KG1 (cell line): ENCODE results near the gene SCLT1.
"Not testable (repeated sequence)": the region's sequence is repeated elsewhere in the genome, so short reads cannot be mapped to it uniquely, and the experiment has no call there.

Experiments
- DNase-seq: peaks from one replicate; lab custom pipeline; 2025; lab: John Stamatoyannopoulos, UW

SCLT1 gene

DNA sequence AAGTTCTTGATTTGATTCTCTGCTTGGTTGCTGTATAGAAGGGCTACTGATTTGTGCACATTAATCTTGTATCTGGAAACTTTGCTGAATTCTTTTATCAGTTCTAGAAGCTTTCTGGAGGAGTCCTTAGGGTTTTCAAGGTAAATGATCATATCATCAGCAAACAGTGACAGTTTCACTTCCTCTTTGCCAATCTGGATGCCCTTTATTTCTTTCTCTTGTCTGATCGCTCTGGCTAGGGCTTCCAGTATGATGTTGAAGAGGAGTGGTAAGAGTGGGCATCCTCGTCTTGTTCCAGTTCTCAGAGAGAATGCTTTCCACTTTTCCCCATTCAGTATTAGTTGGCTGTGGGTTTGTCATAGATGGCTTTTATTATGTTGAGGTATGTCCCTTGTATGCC is 23.8 kb downstream of the SCLT1 start:
- DNase-seq, result not testable (repeated sequence)

DNA sequence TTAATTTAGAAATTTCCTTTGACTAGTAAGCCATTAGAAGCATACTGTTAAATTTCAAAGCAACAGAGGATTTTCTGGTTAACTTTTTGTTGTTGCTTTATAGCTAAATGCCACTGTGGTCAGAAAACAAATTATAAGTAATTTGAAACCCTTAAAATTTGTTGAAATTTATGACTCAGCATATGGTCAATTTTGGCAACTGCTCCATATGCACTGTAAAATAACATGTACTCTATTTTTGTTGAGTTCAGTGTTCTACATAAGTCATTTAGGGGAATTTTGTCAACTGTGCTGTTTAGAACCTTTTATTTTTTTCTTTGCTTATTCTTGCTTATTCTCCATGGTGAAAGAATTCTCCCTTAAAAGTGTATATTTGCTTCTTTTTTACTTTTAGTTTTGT is 28.6 kb downstream of the SCLT1 start:
- no peak for DNase-seq

DNA sequence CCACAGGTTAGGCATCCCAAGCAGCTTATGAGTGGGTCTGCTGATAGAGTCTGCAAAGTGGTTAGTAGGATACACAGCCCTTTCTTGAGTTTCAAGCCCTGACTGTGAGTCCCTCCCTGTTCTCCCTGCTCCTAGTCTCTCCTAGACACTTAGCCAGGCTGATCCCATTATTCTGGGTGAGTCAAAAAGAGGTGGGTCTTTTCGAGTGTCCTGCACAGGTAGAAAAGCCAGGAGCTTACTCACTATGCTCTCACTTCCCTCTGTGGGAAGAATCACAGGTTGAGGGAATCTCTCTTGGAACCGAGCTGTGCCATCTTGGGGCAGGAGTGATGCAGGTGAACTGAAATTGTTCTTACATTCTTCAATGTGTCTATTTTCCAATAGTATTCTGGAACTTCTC is 29.7 kb downstream of the SCLT1 start:
- no peak for DNase-seq

DNA sequence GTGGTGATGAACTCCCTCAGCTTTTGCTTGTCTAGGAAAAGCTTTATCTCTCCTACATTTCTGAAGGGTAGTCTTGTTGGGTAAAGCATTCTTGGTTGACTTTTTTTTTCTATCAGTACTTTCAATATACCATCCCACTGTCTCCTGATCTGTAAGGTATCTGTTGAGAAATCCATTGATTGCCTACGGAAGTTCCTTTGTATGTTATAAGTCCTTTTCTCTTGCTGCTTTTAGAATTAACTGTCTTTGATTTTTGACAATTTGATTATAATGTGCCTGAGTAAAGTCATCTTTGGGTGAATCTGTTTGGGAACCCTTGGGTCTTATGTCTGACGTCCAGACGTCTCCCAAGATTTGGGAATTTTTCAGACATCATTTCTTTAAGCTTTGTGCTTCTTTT is 30.8 kb downstream of the SCLT1 start:
- DNase-seq, result no peak

DNA sequence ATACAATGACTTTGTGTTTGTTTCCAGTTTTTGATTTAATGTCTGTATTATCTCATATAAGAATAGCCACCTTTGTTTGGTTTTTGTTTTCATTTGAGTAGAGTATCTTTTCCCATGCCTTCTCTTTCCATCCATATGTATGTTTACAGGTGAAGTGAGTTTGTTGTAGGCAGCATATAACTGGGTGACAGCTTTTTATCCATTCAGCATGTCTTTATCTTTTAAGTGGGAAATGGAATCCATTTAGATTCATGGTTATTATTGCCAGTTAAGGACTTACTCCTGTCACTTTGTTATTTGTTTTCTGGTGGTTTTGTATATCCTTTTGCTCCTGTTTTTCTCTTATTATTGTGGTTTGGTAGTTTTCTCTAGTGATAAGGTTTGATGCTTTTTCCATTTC is 34.3 kb downstream of the SCLT1 start:
- DNase-seq, result no peak

DNA sequence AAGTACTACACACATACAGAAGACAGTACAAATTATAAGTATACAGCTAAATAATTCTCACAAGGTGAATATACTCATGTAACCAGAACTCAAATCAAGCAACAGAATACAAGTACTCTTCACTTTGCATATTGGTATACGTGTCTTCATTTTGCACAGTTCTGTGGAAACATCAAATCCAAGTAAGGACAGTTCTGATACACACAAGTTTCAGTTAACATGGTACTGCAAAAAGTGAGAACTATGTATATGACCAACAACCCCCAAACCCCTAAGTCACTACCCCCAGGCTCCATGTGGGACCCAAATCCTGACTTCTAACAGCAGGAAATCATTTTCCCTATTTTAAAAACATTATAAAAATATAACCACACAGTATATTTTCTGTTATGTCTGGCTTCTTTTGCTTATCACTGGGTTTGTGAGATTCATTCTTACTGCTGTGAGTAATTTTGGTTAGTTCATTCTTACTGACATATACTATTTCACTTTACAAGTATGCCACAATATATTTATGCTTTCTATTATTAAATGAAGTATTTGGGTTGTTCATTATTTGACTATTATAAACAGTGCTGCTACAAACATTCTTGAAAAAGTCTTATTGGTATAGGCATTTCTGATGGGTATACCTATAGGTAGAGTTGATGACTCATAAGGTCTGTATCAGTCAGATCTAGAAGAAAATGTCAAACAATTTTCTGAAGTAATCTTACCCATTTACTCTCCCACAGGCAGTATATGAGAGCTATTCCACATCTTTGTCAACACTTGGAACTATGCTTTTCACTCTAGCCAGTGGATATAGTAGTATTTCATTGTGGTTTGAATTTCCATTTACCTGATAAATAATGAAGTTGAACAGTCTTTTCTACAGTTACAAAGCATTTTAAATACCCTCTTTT is 47.0 kb downstream of the SCLT1 start:
- no peak for DNase-seq

DNA sequence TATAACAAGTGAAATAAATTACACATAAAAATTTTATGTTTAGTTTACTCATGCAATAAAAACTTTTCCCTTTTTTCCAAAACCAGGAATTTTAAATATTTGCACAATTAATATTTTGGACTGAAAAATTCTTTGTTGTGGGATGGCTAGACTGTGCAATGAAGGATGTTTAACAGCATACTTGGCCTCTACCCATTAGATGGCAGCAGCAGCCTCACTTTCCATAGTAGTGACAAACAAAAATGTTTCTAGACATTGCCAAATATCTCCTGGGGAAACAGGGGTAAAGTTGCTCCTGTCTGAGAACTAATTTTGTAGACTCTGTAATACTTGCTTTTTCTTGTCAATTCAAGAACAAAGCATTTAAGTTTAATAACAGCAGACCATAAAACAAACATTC is 49.8 kb downstream of the SCLT1 start:
- no peak for DNase-seq

DNA sequence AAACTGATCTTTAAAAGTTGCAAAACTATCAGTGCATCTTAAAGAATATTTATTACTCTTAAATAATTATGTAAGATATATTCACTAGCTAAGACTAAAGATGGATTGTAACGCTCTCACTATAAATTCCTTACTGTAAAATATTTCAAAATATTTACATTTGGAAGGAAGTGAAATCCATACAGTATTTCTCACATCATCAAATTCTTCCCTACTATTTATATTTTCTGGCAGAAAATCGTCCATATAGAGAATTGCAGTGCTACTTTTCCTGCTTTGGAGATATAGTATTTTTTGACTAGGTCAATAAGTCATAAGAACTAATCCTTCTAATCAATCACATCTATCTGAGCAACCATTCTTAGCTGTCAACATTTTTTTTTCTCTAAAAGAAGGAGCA is 52.9 kb downstream of the SCLT1 start:
- DNase-seq, result no peak

DNA sequence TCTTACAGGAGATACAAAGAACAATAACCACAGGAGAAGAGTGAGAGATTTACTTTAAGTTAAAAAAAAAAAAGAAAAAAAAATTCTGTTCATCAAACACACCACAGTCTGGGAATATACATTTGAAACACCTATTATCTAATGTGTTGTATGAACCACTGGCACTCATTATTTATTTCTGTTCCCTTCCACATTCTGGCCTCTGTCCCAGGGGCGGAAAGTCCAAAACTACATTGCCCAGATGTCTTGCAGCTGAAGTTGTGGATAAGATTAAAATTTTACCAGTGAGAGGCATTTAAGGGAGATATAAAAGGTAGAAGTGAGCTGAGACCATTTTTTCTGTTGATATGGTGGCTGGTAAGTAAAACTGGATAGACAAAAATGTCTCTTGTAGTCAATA is 56.2 kb downstream of the SCLT1 start:
- DNase-seq, result no peak

DNA sequence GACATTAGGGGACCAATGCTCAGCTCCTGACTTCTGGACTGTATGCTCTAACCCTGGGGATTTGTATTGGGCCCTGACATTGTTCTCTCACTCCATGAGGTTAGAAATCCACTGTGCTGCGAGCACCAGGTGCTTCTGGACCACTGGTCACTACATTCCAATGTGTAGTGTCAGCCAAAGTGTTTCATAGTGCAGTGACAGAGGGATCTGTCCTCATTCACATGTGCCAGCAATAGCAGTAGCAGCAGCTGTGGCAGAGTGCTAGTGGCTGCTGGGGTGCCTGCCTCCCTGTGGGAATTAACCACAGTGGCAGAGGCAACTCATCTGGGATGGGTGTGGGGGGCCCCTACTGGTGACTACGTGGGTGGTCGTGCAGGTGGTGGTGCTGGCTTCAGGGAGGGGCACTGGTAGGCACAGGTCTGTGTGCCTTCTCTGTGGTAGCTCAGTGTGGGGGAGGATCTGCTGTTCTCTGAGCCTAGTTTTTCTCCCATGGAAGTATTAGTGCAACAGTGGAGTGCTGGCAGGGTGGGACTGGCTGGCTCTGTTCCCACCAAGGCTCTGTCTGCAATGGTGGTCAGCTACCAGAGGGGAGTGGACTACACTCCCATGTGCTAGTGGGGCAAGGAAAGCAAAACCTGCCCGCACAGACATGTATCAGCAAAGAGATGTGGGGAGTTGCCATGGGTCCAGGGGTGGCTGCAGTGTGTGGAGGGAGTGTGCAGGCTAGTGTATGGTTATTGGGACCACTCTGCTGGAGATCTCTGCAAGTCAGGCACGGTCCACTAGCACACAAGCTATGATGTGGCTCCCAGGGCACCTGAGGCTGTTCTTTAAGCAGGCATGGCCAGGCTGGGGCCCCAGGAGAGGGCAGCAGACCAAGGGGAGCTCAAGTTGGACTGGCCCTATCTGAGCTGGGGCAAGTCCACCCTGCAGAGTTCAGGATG is 78.5 kb downstream of the SCLT1 start:
- DNase-seq, result no peak

DNA sequence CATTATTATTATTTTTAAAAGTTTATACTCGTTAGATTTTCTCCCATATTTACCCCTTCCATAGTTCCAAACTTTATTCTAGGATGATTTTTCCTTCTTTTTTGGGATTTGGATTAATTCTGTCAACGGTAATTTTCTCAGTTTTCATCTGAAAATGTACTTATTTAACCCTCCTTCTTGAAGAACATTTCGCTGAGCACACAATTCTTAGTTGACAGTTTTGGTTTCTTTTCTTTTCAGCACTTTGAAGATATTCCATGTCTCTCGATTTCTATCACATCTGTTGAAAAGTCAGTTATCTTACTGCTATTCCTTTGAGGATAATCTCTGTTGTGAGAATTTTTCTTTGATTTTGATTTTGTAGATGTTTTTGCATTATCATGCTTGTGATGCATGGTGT is 85.2 kb downstream of the SCLT1 start:
- DNase-seq, result no peak

DNA sequence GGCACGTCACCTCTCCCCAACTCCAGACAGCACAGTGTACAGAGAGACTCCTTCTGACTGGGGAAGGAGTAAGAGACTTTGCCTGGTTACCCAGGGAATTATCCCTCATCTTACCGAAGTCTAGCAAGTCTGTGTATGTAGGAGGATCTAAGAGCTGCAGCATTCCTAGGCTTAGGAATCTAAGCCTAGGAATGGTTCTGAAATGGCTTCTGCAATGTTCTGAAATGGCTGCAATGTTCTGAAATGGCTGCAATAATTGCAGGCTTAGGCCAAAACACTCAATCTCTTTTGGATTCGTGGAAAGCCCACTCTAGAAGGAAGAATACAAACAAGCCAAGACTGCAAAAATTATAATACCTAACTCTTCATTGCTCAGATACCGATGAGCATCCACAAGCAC is 106.4 kb downstream of the SCLT1 start:
- no peak for DNase-seq

DNA sequence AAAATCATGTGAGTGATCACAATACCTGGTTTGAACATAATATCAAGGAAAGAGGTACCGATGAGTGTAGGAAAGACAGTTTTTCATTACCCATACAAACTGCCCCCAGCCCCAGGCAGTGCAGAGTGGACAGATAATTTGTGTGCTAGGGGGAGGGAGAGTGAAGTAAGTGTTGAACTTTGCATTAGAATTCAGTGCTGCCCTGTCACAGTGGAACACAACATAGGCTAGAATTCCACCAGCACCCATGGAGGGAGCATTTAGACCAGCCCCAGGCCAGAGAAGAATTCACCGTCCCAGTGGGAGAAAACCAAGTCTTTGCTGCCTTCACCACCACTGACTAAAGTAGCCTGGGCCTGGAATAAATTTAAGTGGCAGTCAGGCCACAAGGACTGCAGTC is 107.3 kb downstream of the SCLT1 start:
- no peak for DNase-seq

DNA sequence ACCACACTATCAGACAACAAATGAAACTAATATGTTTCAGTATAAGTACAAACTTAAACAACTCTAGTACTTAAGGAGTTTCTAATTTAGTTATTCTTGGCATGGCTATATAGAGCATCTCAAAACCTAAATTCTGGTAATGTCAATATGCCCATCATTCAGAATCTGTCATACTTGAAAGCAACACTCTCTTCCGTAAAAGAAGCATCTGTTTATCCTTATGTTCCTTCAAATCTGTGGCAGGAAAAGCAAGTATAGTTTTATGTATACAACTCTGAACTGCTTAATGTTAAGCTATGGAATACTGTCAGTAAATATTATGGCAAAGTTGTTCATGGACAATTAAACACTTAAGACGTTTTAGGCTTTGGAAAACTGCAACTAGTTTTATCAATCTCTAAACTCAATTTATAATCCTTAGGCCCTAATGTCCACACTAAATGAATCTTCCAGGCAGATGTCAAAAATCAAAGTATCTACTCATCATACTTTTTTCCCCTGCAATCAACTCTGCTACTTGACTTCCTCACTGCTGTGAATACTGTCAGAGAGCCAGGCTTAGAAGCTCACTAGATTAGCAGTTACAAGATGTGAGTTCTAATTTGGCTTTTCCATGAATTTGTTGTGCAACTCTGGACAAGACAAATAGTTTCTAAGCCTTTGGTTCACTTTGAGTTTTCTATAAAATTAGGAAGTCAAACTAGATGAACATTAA is 109.4 kb downstream of the SCLT1 start:
- no peak for DNase-seq

DNA sequence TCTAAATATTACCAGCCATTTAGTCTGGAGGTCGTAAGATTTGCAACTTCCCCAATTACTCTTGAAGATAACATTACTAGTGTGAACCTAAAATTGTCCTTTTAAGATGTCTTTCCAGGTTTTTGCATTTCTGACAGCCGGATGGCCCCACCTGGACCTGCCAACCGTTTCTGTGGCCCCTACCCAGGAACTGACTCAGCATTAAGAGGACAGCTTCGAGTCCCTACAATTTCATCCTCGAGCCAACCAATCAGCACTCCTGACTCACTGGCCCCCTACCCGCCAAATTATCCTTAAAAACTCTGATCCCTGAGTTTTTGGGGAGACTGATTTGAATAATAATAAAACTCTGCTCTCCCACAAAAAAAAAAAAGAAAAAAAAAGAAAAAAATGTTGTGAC is 112.0 kb downstream of the SCLT1 start:
- no peak for DNase-seq

DNA sequence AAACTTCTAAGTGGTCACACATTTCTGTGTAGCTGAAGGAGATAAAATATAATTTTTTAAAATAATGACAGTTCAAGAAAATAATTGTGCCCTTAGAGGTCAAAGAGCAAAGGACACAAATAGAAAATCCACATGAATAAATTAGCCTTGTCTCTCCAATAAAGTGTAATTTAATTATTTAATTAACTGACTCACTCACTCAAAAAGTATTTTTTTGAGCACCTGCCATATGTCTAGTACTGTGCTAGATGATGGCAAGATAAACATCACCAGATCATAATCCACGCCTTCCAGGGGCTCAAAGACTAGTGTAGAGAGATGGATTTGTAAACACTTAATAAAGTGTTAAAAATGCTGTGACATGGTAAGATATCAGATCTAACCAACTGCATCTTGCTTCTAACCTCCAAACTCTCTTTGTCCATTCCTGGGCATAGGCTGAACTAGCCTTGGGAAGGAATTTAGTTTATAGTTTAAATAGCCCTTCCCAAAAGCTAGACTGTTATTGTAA is 112.5 kb downstream of the SCLT1 start:
- no peak for DNase-seq

DNA sequence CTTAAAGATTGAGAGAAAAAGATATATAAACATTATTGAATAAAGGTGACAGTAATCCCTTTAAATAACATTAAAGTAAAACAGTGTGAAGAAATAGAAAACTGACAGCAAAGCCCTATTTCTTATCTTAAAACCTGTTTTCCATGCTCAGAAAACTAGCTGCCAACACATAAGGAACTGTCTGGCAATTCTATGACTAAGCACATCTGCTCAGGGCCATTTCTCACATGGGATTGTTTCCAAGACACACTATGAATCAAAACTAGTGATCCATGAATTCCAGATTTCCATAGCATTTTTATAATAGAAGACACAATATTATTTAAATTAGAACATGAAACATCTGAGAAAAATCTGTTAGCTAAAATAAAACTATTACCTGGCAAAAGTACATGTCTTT is 113.4 kb downstream of the SCLT1 start:
- no peak for DNase-seq

DNA sequence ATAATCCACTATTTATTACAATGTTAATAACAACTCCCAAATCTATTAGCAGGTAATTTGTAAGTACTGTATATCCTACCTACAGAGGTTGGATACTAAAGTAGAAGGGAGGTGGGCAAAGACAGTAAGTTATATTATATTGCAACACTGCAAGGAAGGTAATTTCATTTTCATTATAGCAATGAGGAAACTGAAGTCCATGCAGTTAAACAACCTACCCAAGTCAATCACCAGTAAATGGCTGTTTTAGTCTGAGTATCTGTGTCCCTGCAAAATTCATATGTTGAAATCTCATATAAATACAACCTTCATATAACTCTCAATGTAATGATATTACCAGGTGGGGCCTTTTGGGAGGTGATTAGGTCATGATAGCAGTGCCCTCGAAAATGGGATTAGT is 114.4 kb downstream of the SCLT1 start:
- DNase-seq, result no peak

DNA sequence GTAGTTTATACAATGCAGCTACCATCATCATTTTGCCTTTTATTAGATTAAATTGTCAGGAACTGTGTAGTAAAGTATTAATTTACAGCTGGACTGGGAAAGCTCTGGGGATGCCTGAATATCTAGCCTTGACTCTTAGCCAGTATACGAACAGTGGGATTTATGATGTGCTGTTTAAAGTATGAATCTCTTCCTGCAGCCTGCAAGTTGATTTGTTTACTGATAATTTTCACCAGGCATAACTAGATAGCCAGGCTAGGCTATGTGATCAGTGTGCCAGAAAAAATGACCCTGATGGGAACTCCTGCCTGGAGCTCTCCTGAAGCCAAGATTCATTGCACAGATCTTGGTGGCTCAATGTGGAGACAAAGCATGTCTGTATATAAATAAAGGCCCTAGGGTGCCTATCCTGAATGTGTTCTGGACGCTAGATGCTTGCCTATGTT is 119.2 kb downstream of the SCLT1 start:
- DNase-seq, result no peak

DNA sequence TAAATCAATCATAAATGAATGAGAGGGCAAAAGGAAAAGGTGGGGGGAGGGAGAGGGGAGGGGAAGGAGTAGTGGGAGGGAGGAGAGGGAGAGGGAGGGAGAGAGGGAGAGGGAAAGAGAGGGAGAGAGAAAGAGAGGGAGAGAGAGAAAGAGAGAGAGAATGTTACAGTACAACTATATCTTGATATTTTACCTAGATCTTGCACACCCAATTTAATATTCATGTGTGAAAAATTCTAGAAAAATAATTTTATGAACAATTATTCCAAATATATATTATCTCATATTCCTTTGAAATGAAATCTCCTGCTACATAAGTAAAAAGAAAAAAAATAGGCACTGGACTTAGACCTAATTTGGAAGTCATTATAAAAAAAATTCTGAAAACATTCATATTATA is 120.0 kb downstream of the SCLT1 start:
- no peak for DNase-seq

DNA sequence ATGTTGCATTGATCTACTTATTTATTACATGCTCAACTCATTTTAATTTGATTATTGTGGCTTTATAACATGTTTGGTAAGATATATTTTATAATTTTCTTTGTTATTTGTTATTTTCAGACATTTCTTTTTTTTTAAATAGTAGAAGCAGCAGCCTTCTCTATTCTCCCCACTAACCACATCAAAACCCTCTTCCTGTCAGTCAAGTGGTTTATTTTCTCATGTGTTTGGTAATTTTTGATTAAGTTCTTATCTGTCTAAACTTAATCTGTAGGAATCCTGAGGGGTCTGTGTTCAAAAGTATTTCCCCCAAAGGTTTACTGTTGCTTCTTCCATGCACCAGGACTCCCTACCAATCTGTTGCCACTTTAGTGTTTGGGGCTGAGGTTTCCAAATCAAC is 131.9 kb downstream of the SCLT1 start:
- DNase-seq, result no peak

DNA sequence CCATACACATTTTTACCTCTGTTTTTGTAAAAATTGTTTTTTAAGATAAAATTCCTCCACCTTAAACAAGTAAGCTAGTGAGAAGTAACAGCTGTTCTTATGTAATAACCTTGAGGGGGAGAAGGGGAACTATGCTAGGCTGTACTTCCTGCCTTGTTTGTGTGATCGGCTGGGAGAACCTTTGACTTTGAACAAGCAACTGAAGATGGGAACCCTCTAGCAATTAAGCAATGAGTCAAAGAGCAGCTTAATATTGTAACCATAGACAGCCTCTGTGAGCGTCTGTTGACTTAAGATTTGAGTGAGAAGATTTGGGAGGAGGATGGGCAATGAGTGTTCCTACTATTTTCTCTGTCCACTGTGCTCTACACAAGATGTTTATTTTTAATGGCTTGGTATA is 135.1 kb downstream of the SCLT1 start:
- no peak for DNase-seq
